GM21367 (cell line): Measurements from ENCODE around the gene ATP5F1E.

Experiments
- ATAC-seq: cut with Tn5 transposase; IDR thresholded peaks from one replicate; pipeline ENCODE4 v1.9.1; 2021; ENCODE audit not compliant: unreplicated experiment

ATP5F1E gene

GRCh38 chr20:59006864-59007664 lies 25.1 kb downstream of the ATP5F1E start, which contains the start of gene CTSZ:
Gene CTSZ, minus strand, starts transcription at chr20:59007254. Its CDS starts 126 bp downstream, at chr20:59007128.
- ATAC-seq = no peak

- no peak for ATAC-seq
Measured at GRCh38 chr20:59006167-59006863, 25.8 kb downstream of the ATP5F1E start.

GRCh38 chr20:59005523-59006166 lies 26.5 kb downstream of the ATP5F1E start:
- no peak for ATAC-seq

GRCh38 chr20:59004763-59005522 lies 27.2 kb downstream of the ATP5F1E start:
- ATAC-seq = peak; percentile 43

GRCh38 chr20:59004493-59004762 lies 27.7 kb downstream of the ATP5F1E start:
- ATAC-seq = no peak

- ATAC-seq = no peak
Measured at GRCh38 chr20:59003836-59004492, 28.2 kb downstream of the ATP5F1E start.

- ATAC-seq = no peak
Measured at GRCh38 chr20:59002874-59003399, 29.2 kb downstream of the ATP5F1E start.

GRCh38 chr20:59002388-59002787 lies 29.7 kb downstream of the ATP5F1E start:
- no peak for ATAC-seq

GRCh38 chr20:59001449-59002171 lies 30.5 kb downstream of the ATP5F1E start:
- no peak for ATAC-seq

- ATAC-seq = no peak
Measured at GRCh38 chr20:59001068-59001448, 31.1 kb downstream of the ATP5F1E start.

GRCh38 chr20:59000326-59000725 lies 31.8 kb downstream of the ATP5F1E start:
- no peak for ATAC-seq

- ATAC-seq = no peak
Measured at GRCh38 chr20:58998656-58999055, 33.5 kb downstream of the ATP5F1E start.

- no peak for ATAC-seq
Measured at GRCh38 chr20:58997141-58997770, 34.9 kb downstream of the ATP5F1E start.

GRCh38 chr20:58996226-58996611 lies 35.9 kb downstream of the ATP5F1E start:
- no peak for ATAC-seq

GRCh38 chr20:58995461-58996225 lies 36.5 kb downstream of the ATP5F1E start:
- ATAC-seq = no peak

- ATAC-seq = no peak
Measured at GRCh38 chr20:58994390-58995159, 37.6 kb downstream of the ATP5F1E start.

GRCh38 chr20:58993332-58994248 lies 38.5 kb downstream of the ATP5F1E start:
- ATAC-seq = no peak
